H1 (cell line): Measurements from ENCODE around the gene PAXIP1. TPM values are rescaled to one million over a fixed set of nuclear protein-coding genes. Genes with fewer than 3 reads are reported as not detected.

Source experiments
- CTCF ChIA-PET: fragments of 300-600 bp; sonication (Branson Sonifier 250); formaldehyde crosslinking; loops from one replicate; lab custom pipeline; 2021; ENCODE audit not compliant: partially characterized antibody; lab: Charles Lee
- POLR2A ChIA-PET: fragments of 300-600 bp; sonication (Branson Sonifier 250); formaldehyde crosslinking; loops from one replicate; lab custom pipeline; 2021; ENCODE audit warnings: inconsistent platforms; ENCODE audit not compliant: partially characterized antibody; lab: Charles Lee
- DNase-seq, 2 experiments: peaks; one replicate each; pipeline versions ENCODE4 v3.0.0 to v3.0.0-alpha.2; 2010 to 2022; ENCODE audit warnings: low spot score in 2 of 2, low read depth in 1 of 2, mixed read lengths in 1 of 2
- FAIRE-seq: peaks from 2 replicates; lab custom pipeline; 2011; peaks lifted over from hg19 to GRCh38; lab: Jason Lieb, UNC
- H2AFZ ChIP-seq: 2 replicates; pipeline ENCODE4 v1.8.1; 2012; ENCODE audit warnings: low read length, inconsistent platforms
- H2AK5ac ChIP-seq: 2 replicates; pipeline ENCODE4 v1.6.1; 2013; ENCODE audit warnings: low read depth, low read length
- H2BK120ac ChIP-seq: replicated peaks from 2 replicates; pipeline ENCODE3; 2013; ENCODE audit warnings: low read depth, low read length, inconsistent platforms
- H2BK12ac ChIP-seq: 2 replicates; pipeline ENCODE4 v1.6.1; 2013; ENCODE audit warnings: low read depth, low read length
- H2BK15ac ChIP-seq: 2 replicates; pipeline ENCODE4 v1.6.1; 2013; ENCODE audit warnings: low read length
- H2BK20ac ChIP-seq: 2 replicates; pipeline ENCODE4 v1.6.1; 2013; ENCODE audit warnings: low read length
- H2BK5ac ChIP-seq: 2 replicates; pipeline ENCODE4 v1.6.1; 2013; ENCODE audit warnings: low read depth, low read length
- H3K14ac ChIP-seq: 2 replicates; pipeline ENCODE4 v1.6.1; 2013; ENCODE audit warnings: inconsistent platforms; ENCODE audit not compliant: insufficient read length
- H3K18ac ChIP-seq: 2 replicates; pipeline ENCODE4 v1.6.1; 2013; ENCODE audit warnings: low read length; ENCODE audit errors: extremely low read depth
- H3K23ac ChIP-seq: 2 replicates; pipeline ENCODE4 v1.6.1; 2013; ENCODE audit warnings: inconsistent platforms; ENCODE audit not compliant: insufficient read length
- H3K23me2 ChIP-seq: 2 replicates; pipeline ENCODE4 v1.6.1; 2013; ENCODE audit warnings: low read depth, low read length
- H3K27ac ChIP-seq: 2 replicates; pipeline ENCODE4 v1.6.1; 2011; ENCODE audit warnings: low read depth, low read length, inconsistent platforms
- H3K27me3 ChIP-seq, 4 experiments: replicated peaks in 1 of 4; 1 replicate in 1 of 4; 2 replicates in 3 of 4; pipeline versions ENCODE4 v1.6.1 to v1.8.1; 2011 to 2013; ENCODE audit warnings: low read length in 3 of 4, mild to moderate bottlenecking in 3 of 4, inconsistent platforms in 2 of 4, mixed read lengths in 2 of 4, moderate library complexity in 1 of 4; ENCODE audit not compliant: control insufficient read depth in 3 of 4, insufficient read depth in 3 of 4; ENCODE audit errors: extremely low read depth in 1 of 4
- H3K36me3 ChIP-seq, 4 experiments: 2 replicates each; pipeline versions ENCODE4 v1.6.1 to v1.8.1; 2011 to 2013; ENCODE audit warnings: mild to moderate bottlenecking in 4 of 4, low read length in 3 of 4, moderate library complexity in 2 of 4, control low read depth in 1 of 4, inconsistent platforms in 1 of 4; ENCODE audit not compliant: insufficient read depth in 4 of 4, control insufficient read depth in 2 of 4
- H3K4ac ChIP-seq: replicated peaks from 2 replicates; pipeline ENCODE3; 2013; ENCODE audit warnings: low read length, low read depth, mixed read lengths, inconsistent platforms; ENCODE audit not compliant: insufficient read length
- H3K4me1 ChIP-seq, 4 experiments: replicated peaks in 1 of 4; 1 replicate in 1 of 4; 2 replicates in 3 of 4; pipeline versions ENCODE4 v1.6.1 to v1.8.1; 2011 to 2013; ENCODE audit warnings: low read length in 3 of 4, inconsistent platforms in 2 of 4, mixed read lengths in 1 of 4; ENCODE audit not compliant: insufficient read depth in 4 of 4, control insufficient read depth in 3 of 4
- H3K4me2 ChIP-seq, 2 experiments: 2 replicates each; pipeline versions ENCODE4 v1.6.1 to v1.8.1; 2011 to 2013; ENCODE audit warnings: low read depth in 2 of 2, low read length in 2 of 2, control low read depth in 1 of 2, inconsistent platforms in 1 of 2, mild to moderate bottlenecking in 1 of 2; ENCODE audit not compliant: insufficient read depth in 1 of 2
- H3K4me3 ChIP-seq, 4 experiments: fragments of 200-600, 300-600 bp in 1 of 4; sonication (generic), shearing (Covaris generic), sonication (Bioruptor Twin) in 1 of 4; 2 replicates each; pipeline versions ENCODE4 v1.5.1 to v1.8.1; 2011 to 2016; ENCODE audit warnings: low read length in 4 of 4, low read depth in 3 of 4, control low read depth in 2 of 4, inconsistent platforms in 2 of 4, mild to moderate bottlenecking in 2 of 4, mixed read lengths in 1 of 4, moderate library complexity in 1 of 4; ENCODE audit not compliant: insufficient read depth in 2 of 4; ENCODE audit errors: extremely low read depth in 1 of 4
- H3K56ac ChIP-seq: replicated peaks from 2 replicates; pipeline ENCODE3; 2013; ENCODE audit warnings: low read depth, mild to moderate bottlenecking, mixed read lengths, low read length, inconsistent platforms; ENCODE audit not compliant: insufficient read length
- H3K79me1 ChIP-seq: 2 replicates; pipeline ENCODE4 v1.6.1; 2013; ENCODE audit warnings: low read depth, low read length, control low read depth
- H3K79me2 ChIP-seq, 2 experiments: 2 replicates each; pipeline versions ENCODE4 v1.6.1 to v1.8.1; 2012 to 2013; ENCODE audit warnings: low read length in 2 of 2, mild to moderate bottlenecking in 2 of 2, inconsistent platforms in 1 of 2; ENCODE audit not compliant: insufficient read depth in 2 of 2, control insufficient read depth in 1 of 2
- H3K9ac ChIP-seq, 4 experiments: replicated peaks in 1 of 4; 1 replicate in 1 of 4; 2 replicates in 3 of 4; pipeline versions ENCODE4 v1.6.1 to v1.8.1; 2011 to 2013; ENCODE audit warnings: low read depth in 3 of 4, low read length in 3 of 4, control low read depth in 2 of 4, mild to moderate bottlenecking in 2 of 4, moderate library complexity in 2 of 4, inconsistent platforms in 1 of 4; ENCODE audit errors: extremely low read depth in 1 of 4
- H3K9me3 ChIP-seq, 2 experiments: 2 replicates each; pipeline versions ENCODE4 v1.6.1 to v1.8.1; 2012 to 2013; ENCODE audit warnings: mild to moderate bottlenecking in 2 of 2, moderate library complexity in 2 of 2, control low read depth in 1 of 2, inconsistent platforms in 1 of 2, low read depth in 1 of 2, low read length in 1 of 2, mixed read lengths in 1 of 2; ENCODE audit not compliant: insufficient read depth in 2 of 2
- H4K20me1 ChIP-seq, 2 experiments: replicated peaks in 1 of 2; 2 replicates each; pipeline versions ENCODE3 to v1.8.1; 2011 to 2013; ENCODE audit warnings: inconsistent platforms in 2 of 2, low read length in 2 of 2, mild to moderate bottlenecking in 1 of 2; ENCODE audit not compliant: insufficient read depth in 2 of 2, control insufficient read depth in 1 of 2
- H4K5ac ChIP-seq: 2 replicates; pipeline ENCODE4 v1.6.1; 2013; ENCODE audit warnings: low read length, low read depth, mixed read lengths, inconsistent platforms; ENCODE audit not compliant: insufficient read length
- H4K8ac ChIP-seq: 2 replicates; pipeline ENCODE4 v1.8.0; 2013; ENCODE audit warnings: mild to moderate bottlenecking, moderate library complexity, low read length, inconsistent platforms; ENCODE audit not compliant: insufficient read depth; ENCODE audit errors: extremely low read depth
- H4K91ac ChIP-seq: replicated peaks from 2 replicates; pipeline ENCODE3; 2013; ENCODE audit warnings: low read length, mixed read lengths, inconsistent platforms; ENCODE audit not compliant: insufficient read length
- CEBPB ChIP-seq: IDR thresholded peaks from 2 replicates; pipeline ENCODE4 v1.6.1; 2012; ENCODE audit warnings: low read depth, low read length
- CHD2 ChIP-seq: IDR thresholded peaks from 2 replicates; pipeline ENCODE4 v1.6.1; 2012; ENCODE audit warnings: low read length, improper control_type of control experiment
- CTCF ChIP-seq, 3 experiments: IDR thresholded peaks; 1 replicate in 2 of 3; 2 replicates in 1 of 3; pipeline versions ENCODE4 v1.5.1 to v1.6.1; 2011; ENCODE audit warnings: low read length in 3 of 3, mild to moderate bottlenecking in 3 of 3, inconsistent platforms in 2 of 3, low read depth in 1 of 3, moderate library complexity in 1 of 3; ENCODE audit not compliant: insufficient read depth in 1 of 3; ENCODE audit errors: control extremely low read depth in 1 of 3
- RAD21 ChIP-seq, 2 experiments: IDR thresholded peaks in 1 of 2; conservative IDR thresholded peaks in 1 of 2; 2 replicates each; pipeline ENCODE4 v1.6.1; 2011; ENCODE audit warnings: low read depth in 2 of 2, low read length in 2 of 2, improper control_type of control experiment in 1 of 2, inconsistent platforms in 1 of 2, mild to moderate bottlenecking in 1 of 2, moderate library complexity in 1 of 2
- SAP30 ChIP-seq: fragments of 300-600 bp; sonication (generic); IDR thresholded peaks from 2 replicates; pipeline ENCODE4 v1.7.1; 2012; ENCODE audit warnings: low read length, moderate library complexity, mild to moderate bottlenecking, inconsistent platforms; ENCODE audit not compliant: insufficient read depth, insufficient replicate concordance
- SIN3A ChIP-seq, 2 experiments: IDR thresholded peaks in 1 of 2; conservative IDR thresholded peaks in 1 of 2; 2 replicates each; pipeline ENCODE4 v1.6.1; 2011 to 2012; ENCODE audit warnings: low read length in 2 of 2, improper control_type of control experiment in 1 of 2, low read depth in 1 of 2, mild to moderate bottlenecking in 1 of 2
- SP1 ChIP-seq: IDR thresholded peaks from 2 replicates; pipeline ENCODE4 v1.6.1; 2011; ENCODE audit warnings: low read depth, low read length
- TAF7 ChIP-seq: optimal IDR thresholded peaks from 2 replicates; pipeline ENCODE3; 2011; ENCODE audit warnings: low read depth, mild to moderate bottlenecking, inconsistent platforms, low read length, moderate library complexity, borderline replicate concordance
- WGBS, 2 experiments: shearing (Covaris generic) in 1 of 2; methylation state at CpG; one replicate each; pipeline versions ENCODE4 v1.1.6 to v1.1.7; 2013 to 2015; ENCODE audit warnings: low lambda C conversion rate in 2 of 2, mixed read lengths in 2 of 2, inconsistent platforms in 1 of 2, low coverage in 1 of 2, missing lambda C conversion rate in 1 of 2; ENCODE audit not compliant: insufficient replicate concordance in 2 of 2, insufficient coverage in 1 of 2, insufficient read length in 1 of 2; ENCODE audit errors: extremely low coverage in 1 of 2, missing lambda C conversion rate in 1 of 2; 5-methylcytosine and 5-hydroxymethylcytosine counted together
- polyA plus RNA-seq, 7 experiments: library from polyadenylated mRNA; depleted of rRNA in 3 of 7; stranded (reverse) in 5 of 7; unstranded in 2 of 7; fragments of >200 nt in 5 of 7; fragments of 200-250 nt in 2 of 7; gene quantifications; 1 replicate in 5 of 7; 2 replicates in 1 of 7; 4 replicates in 1 of 7; pipeline versions ENCODE4 v1.2.1 to v1.2.3, GENCODE V29; 2011 to 2013; ENCODE audit warnings: missing spikeins in 2 of 7, mixed read lengths in 2 of 7
- total RNA-seq: library from RNA; stranded (reverse); fragmentation: NEBNext Ultra II Directional; extraction: Animal tissue kit (Norgen Biotek cat#: 25700); gene quantifications from 2 replicates; pipeline ENCODE4 v1.2.1, GENCODE V29; 2021

The PAXIP1 gene
- total and polyA plus RNA-seq, 2 of the 8 experiments (the other 6 are each of a cell fraction or from before 2014, with no cell fraction given) = 32.4 to 32.8 TPM

GRCh38 chr7:154927624-154928125 lies 75.2 kb downstream of the PAXIP1 start:
- Histone ChIP-seq H2BK20ac (no peak overlapping the region), H3K79me2 (no peaks in the 10 kb centered on the region)
- peak; percentile 39 for FAIRE-seq
- no peak for TF ChIP-seq SIN3A (conservative IDR thresholded peaks at IDR 0.05 in 1 of 2, IDR thresholded peaks at IDR 0.05 in 1 of 2; ENCODE audit: low read depth in 1 of 2, low read length in 2 of 2)
- peak; percentile 79 for TF ChIP-seq CEBPB
- peak; percentile 81 to 87 for TF ChIP-seq RAD21 (IDR thresholded peaks at IDR 0.05 in 1 of 2, conservative IDR thresholded peaks at IDR 0.05 in 1 of 2; ENCODE audit: low read depth in 2 of 2, low read length in 2 of 2)
- TF ChIP-seq SP1 = no peak
- no peak for TF ChIP-seq SAP30
- TF ChIP-seq TAF7 = no peak
- TF ChIP-seq CTCF (IDR thresholded peaks at IDR 0.05; ENCODE audit: control extremely low read depth in 1 of 3, insufficient read depth in 1 of 3, low read depth in 1 of 3, low read length in 3 of 3) = peak in 2 of 3 experiments; percentile 46 to 60; a peak in 3 of 4 replicates
- no peak for TF ChIP-seq CHD2
- TF ChIP-seq, all 59 proteins: peak for 3
- Histone ChIP-seq H2AK5ac (no peak overlapping the region), H2AFZ (peak overlapping the region; percentile 63), H3K4me2 (no peak overlapping the region), H3K23ac (no peak overlapping the region), H2BK15ac (no peak overlapping the region), H3K27me3 (no peaks in the 10 kb centered on the region), H3K9me3 (peaks cover 2 to 4% of the 10 kb centered on the region in 2 experiments; a peak in 1 of 4 replicates), H4K20me1 (no peaks in the 10 kb centered on the region), H3K9ac (no peak overlapping the region), H3K4me3 (no peak overlapping the region), H3K79me1 (no peaks in the 10 kb centered on the region), H4K91ac (peak overlapping the region; percentile 25), H2BK5ac (no peak overlapping the region), H4K8ac (no peak overlapping the region), H3K27ac (no peak overlapping the region), H2BK12ac (no peak overlapping the region), H3K18ac (no peak overlapping the region), H3K36me3 (no peaks in the 10 kb centered on the region), H3K4me1 (peaks cover 0 to 6% (median 4%) of the 10 kb centered on the region in 4 experiments; a peak in 5 of 7 replicates), H4K5ac (no peak overlapping the region), H3K56ac (no peak overlapping the region), H2BK120ac (no peak overlapping the region), H3K14ac (no peak overlapping the region), H3K4ac (no peak overlapping the region), H3K23me2 (no peaks in the 10 kb centered on the region)
- 39% methylated on average over 5 of the region's 5 CpGs; no CpG with 5 or more reads in 1 of the 2 experiments for WGBS, 2 experiments
- POLR2A ChIA-PET = no interaction called here
- CTCF ChIA-PET = interaction anchor here (0.6 to 5.1 kb wide), 47 partner anchors 10 to 839 kb away, joined by 3 to 58 read pairs (median 4); no protein-coding TSS in a partner anchor
- DNase-seq = peak in 1 of 2 experiments; percentile 69
